H1 (cell line): ENCODE data around the gene MAPK8IP2. TPM values are rescaled to one million over a fixed set of nuclear protein-coding genes. Genes with fewer than 3 reads are reported as not detected.

Source experiments
- CTCF ChIA-PET: fragments of 300-600 bp; sonication (Branson Sonifier 250); formaldehyde crosslinking; loops from one replicate; lab custom pipeline; 2021; ENCODE audit not compliant: partially characterized antibody; lab: Charles Lee
- POLR2A ChIA-PET: fragments of 300-600 bp; sonication (Branson Sonifier 250); formaldehyde crosslinking; loops from one replicate; lab custom pipeline; 2021; ENCODE audit warnings: inconsistent platforms; ENCODE audit not compliant: partially characterized antibody; lab: Charles Lee
- DNase-seq, 2 experiments: peaks; one replicate each; pipeline versions ENCODE4 v3.0.0 to v3.0.0-alpha.2; 2010 to 2022; ENCODE audit warnings: low spot score in 2 of 2, low read depth in 1 of 2, mixed read lengths in 1 of 2
- FAIRE-seq: peaks from 2 replicates; lab custom pipeline; 2011; peaks lifted over from hg19 to GRCh38; lab: Jason Lieb, UNC
- H2AFZ ChIP-seq: 2 replicates; pipeline ENCODE4 v1.8.1; 2012; ENCODE audit warnings: low read length, inconsistent platforms
- H2AK5ac ChIP-seq: 2 replicates; pipeline ENCODE4 v1.6.1; 2013; ENCODE audit warnings: low read depth, low read length
- H2BK120ac ChIP-seq: replicated peaks from 2 replicates; pipeline ENCODE3; 2013; ENCODE audit warnings: low read depth, low read length, inconsistent platforms
- H2BK12ac ChIP-seq: 2 replicates; pipeline ENCODE4 v1.6.1; 2013; ENCODE audit warnings: low read depth, low read length
- H2BK15ac ChIP-seq: 2 replicates; pipeline ENCODE4 v1.6.1; 2013; ENCODE audit warnings: low read length
- H2BK20ac ChIP-seq: 2 replicates; pipeline ENCODE4 v1.6.1; 2013; ENCODE audit warnings: low read length
- H2BK5ac ChIP-seq: 2 replicates; pipeline ENCODE4 v1.6.1; 2013; ENCODE audit warnings: low read depth, low read length
- H3K14ac ChIP-seq: 2 replicates; pipeline ENCODE4 v1.6.1; 2013; ENCODE audit warnings: inconsistent platforms; ENCODE audit not compliant: insufficient read length
- H3K18ac ChIP-seq: 2 replicates; pipeline ENCODE4 v1.6.1; 2013; ENCODE audit warnings: low read length; ENCODE audit errors: extremely low read depth
- H3K23ac ChIP-seq: 2 replicates; pipeline ENCODE4 v1.6.1; 2013; ENCODE audit warnings: inconsistent platforms; ENCODE audit not compliant: insufficient read length
- H3K23me2 ChIP-seq: 2 replicates; pipeline ENCODE4 v1.6.1; 2013; ENCODE audit warnings: low read depth, low read length
- H3K27ac ChIP-seq: 2 replicates; pipeline ENCODE4 v1.6.1; 2011; ENCODE audit warnings: low read depth, low read length, inconsistent platforms
- H3K27me3 ChIP-seq, 4 experiments: replicated peaks in 1 of 4; 1 replicate in 1 of 4; 2 replicates in 3 of 4; pipeline versions ENCODE4 v1.6.1 to v1.8.1; 2011 to 2013; ENCODE audit warnings: low read length in 3 of 4, mild to moderate bottlenecking in 3 of 4, inconsistent platforms in 2 of 4, mixed read lengths in 2 of 4, moderate library complexity in 1 of 4; ENCODE audit not compliant: control insufficient read depth in 3 of 4, insufficient read depth in 3 of 4; ENCODE audit errors: extremely low read depth in 1 of 4
- H3K36me3 ChIP-seq, 4 experiments: 2 replicates each; pipeline versions ENCODE4 v1.6.1 to v1.8.1; 2011 to 2013; ENCODE audit warnings: mild to moderate bottlenecking in 4 of 4, low read length in 3 of 4, moderate library complexity in 2 of 4, control low read depth in 1 of 4, inconsistent platforms in 1 of 4; ENCODE audit not compliant: insufficient read depth in 4 of 4, control insufficient read depth in 2 of 4
- H3K4ac ChIP-seq: replicated peaks from 2 replicates; pipeline ENCODE3; 2013; ENCODE audit warnings: low read length, low read depth, mixed read lengths, inconsistent platforms; ENCODE audit not compliant: insufficient read length
- H3K4me1 ChIP-seq, 4 experiments: replicated peaks in 1 of 4; 1 replicate in 1 of 4; 2 replicates in 3 of 4; pipeline versions ENCODE4 v1.6.1 to v1.8.1; 2011 to 2013; ENCODE audit warnings: low read length in 3 of 4, inconsistent platforms in 2 of 4, mixed read lengths in 1 of 4; ENCODE audit not compliant: insufficient read depth in 4 of 4, control insufficient read depth in 3 of 4
- H3K4me2 ChIP-seq, 2 experiments: 2 replicates each; pipeline versions ENCODE4 v1.6.1 to v1.8.1; 2011 to 2013; ENCODE audit warnings: low read depth in 2 of 2, low read length in 2 of 2, control low read depth in 1 of 2, inconsistent platforms in 1 of 2, mild to moderate bottlenecking in 1 of 2; ENCODE audit not compliant: insufficient read depth in 1 of 2
- H3K4me3 ChIP-seq, 4 experiments: fragments of 200-600, 300-600 bp in 1 of 4; sonication (generic), shearing (Covaris generic), sonication (Bioruptor Twin) in 1 of 4; 2 replicates each; pipeline versions ENCODE4 v1.5.1 to v1.8.1; 2011 to 2016; ENCODE audit warnings: low read length in 4 of 4, low read depth in 3 of 4, control low read depth in 2 of 4, inconsistent platforms in 2 of 4, mild to moderate bottlenecking in 2 of 4, mixed read lengths in 1 of 4, moderate library complexity in 1 of 4; ENCODE audit not compliant: insufficient read depth in 2 of 4; ENCODE audit errors: extremely low read depth in 1 of 4
- H3K56ac ChIP-seq: replicated peaks from 2 replicates; pipeline ENCODE3; 2013; ENCODE audit warnings: low read depth, mild to moderate bottlenecking, mixed read lengths, low read length, inconsistent platforms; ENCODE audit not compliant: insufficient read length
- H3K79me1 ChIP-seq: 2 replicates; pipeline ENCODE4 v1.6.1; 2013; ENCODE audit warnings: low read depth, low read length, control low read depth
- H3K79me2 ChIP-seq, 2 experiments: 2 replicates each; pipeline versions ENCODE4 v1.6.1 to v1.8.1; 2012 to 2013; ENCODE audit warnings: low read length in 2 of 2, mild to moderate bottlenecking in 2 of 2, inconsistent platforms in 1 of 2; ENCODE audit not compliant: insufficient read depth in 2 of 2, control insufficient read depth in 1 of 2
- H3K9ac ChIP-seq, 4 experiments: replicated peaks in 1 of 4; 1 replicate in 1 of 4; 2 replicates in 3 of 4; pipeline versions ENCODE4 v1.6.1 to v1.8.1; 2011 to 2013; ENCODE audit warnings: low read depth in 3 of 4, low read length in 3 of 4, control low read depth in 2 of 4, mild to moderate bottlenecking in 2 of 4, moderate library complexity in 2 of 4, inconsistent platforms in 1 of 4; ENCODE audit errors: extremely low read depth in 1 of 4
- H3K9me3 ChIP-seq, 2 experiments: 2 replicates each; pipeline versions ENCODE4 v1.6.1 to v1.8.1; 2012 to 2013; ENCODE audit warnings: mild to moderate bottlenecking in 2 of 2, moderate library complexity in 2 of 2, control low read depth in 1 of 2, inconsistent platforms in 1 of 2, low read depth in 1 of 2, low read length in 1 of 2, mixed read lengths in 1 of 2; ENCODE audit not compliant: insufficient read depth in 2 of 2
- H4K20me1 ChIP-seq, 2 experiments: replicated peaks in 1 of 2; 2 replicates each; pipeline versions ENCODE3 to v1.8.1; 2011 to 2013; ENCODE audit warnings: inconsistent platforms in 2 of 2, low read length in 2 of 2, mild to moderate bottlenecking in 1 of 2; ENCODE audit not compliant: insufficient read depth in 2 of 2, control insufficient read depth in 1 of 2
- H4K5ac ChIP-seq: 2 replicates; pipeline ENCODE4 v1.6.1; 2013; ENCODE audit warnings: low read length, low read depth, mixed read lengths, inconsistent platforms; ENCODE audit not compliant: insufficient read length
- H4K8ac ChIP-seq: 2 replicates; pipeline ENCODE4 v1.8.0; 2013; ENCODE audit warnings: mild to moderate bottlenecking, moderate library complexity, low read length, inconsistent platforms; ENCODE audit not compliant: insufficient read depth; ENCODE audit errors: extremely low read depth
- H4K91ac ChIP-seq: replicated peaks from 2 replicates; pipeline ENCODE3; 2013; ENCODE audit warnings: low read length, mixed read lengths, inconsistent platforms; ENCODE audit not compliant: insufficient read length
- JUN ChIP-seq: IDR thresholded peaks from 2 replicates; pipeline ENCODE4 v1.6.1; 2011; ENCODE audit warnings: low read depth, mild to moderate bottlenecking, improper control_type of control experiment, low read length
- JUND ChIP-seq: IDR thresholded peaks from 2 replicates; pipeline ENCODE4 v1.6.1; 2011; ENCODE audit warnings: mild to moderate bottlenecking, improper control_type of control experiment, low read length
- NANOG ChIP-seq: IDR thresholded peaks from 2 replicates; pipeline ENCODE4 v1.6.1; 2011; ENCODE audit warnings: low read length, low read depth, mild to moderate bottlenecking, inconsistent platforms; ENCODE audit not compliant: insufficient read depth, poor library complexity, severe bottlenecking
- SIRT6 ChIP-seq: IDR thresholded peaks from one replicate; pipeline ENCODE4 v1.7.1; 2012; ENCODE audit warnings: low read length, inconsistent platforms
- TAF7 ChIP-seq: optimal IDR thresholded peaks from 2 replicates; pipeline ENCODE3; 2011; ENCODE audit warnings: low read depth, mild to moderate bottlenecking, inconsistent platforms, low read length, moderate library complexity, borderline replicate concordance
- YY1 ChIP-seq: IDR thresholded peaks from 2 replicates; pipeline ENCODE4 v1.6.1; 2011; ENCODE audit warnings: low read depth, mild to moderate bottlenecking, low read length
- WGBS, 2 experiments: shearing (Covaris generic) in 1 of 2; methylation state at CpG; one replicate each; pipeline versions ENCODE4 v1.1.6 to v1.1.7; 2013 to 2015; ENCODE audit warnings: low lambda C conversion rate in 2 of 2, mixed read lengths in 2 of 2, inconsistent platforms in 1 of 2, low coverage in 1 of 2, missing lambda C conversion rate in 1 of 2; ENCODE audit not compliant: insufficient replicate concordance in 2 of 2, insufficient coverage in 1 of 2, insufficient read length in 1 of 2; ENCODE audit errors: extremely low coverage in 1 of 2, missing lambda C conversion rate in 1 of 2; 5-methylcytosine and 5-hydroxymethylcytosine counted together
- polyA plus RNA-seq, 7 experiments: library from polyadenylated mRNA; depleted of rRNA in 3 of 7; stranded (reverse) in 5 of 7; unstranded in 2 of 7; fragments of >200 nt in 5 of 7; fragments of 200-250 nt in 2 of 7; gene quantifications; 1 replicate in 5 of 7; 2 replicates in 1 of 7; 4 replicates in 1 of 7; pipeline versions ENCODE4 v1.2.1 to v1.2.3, GENCODE V29; 2011 to 2013; ENCODE audit warnings: missing spikeins in 2 of 7, mixed read lengths in 2 of 7
- total RNA-seq: library from RNA; stranded (reverse); fragmentation: NEBNext Ultra II Directional; extraction: Animal tissue kit (Norgen Biotek cat#: 25700); gene quantifications from 2 replicates; pipeline ENCODE4 v1.2.1, GENCODE V29; 2021

Gene MAPK8IP2
- total and polyA plus RNA-seq, 2 of the 8 experiments (the other 6 are each of a cell fraction or from before 2014, with no cell fraction given), result 1.5 to 5.5 TPM

DNA sequence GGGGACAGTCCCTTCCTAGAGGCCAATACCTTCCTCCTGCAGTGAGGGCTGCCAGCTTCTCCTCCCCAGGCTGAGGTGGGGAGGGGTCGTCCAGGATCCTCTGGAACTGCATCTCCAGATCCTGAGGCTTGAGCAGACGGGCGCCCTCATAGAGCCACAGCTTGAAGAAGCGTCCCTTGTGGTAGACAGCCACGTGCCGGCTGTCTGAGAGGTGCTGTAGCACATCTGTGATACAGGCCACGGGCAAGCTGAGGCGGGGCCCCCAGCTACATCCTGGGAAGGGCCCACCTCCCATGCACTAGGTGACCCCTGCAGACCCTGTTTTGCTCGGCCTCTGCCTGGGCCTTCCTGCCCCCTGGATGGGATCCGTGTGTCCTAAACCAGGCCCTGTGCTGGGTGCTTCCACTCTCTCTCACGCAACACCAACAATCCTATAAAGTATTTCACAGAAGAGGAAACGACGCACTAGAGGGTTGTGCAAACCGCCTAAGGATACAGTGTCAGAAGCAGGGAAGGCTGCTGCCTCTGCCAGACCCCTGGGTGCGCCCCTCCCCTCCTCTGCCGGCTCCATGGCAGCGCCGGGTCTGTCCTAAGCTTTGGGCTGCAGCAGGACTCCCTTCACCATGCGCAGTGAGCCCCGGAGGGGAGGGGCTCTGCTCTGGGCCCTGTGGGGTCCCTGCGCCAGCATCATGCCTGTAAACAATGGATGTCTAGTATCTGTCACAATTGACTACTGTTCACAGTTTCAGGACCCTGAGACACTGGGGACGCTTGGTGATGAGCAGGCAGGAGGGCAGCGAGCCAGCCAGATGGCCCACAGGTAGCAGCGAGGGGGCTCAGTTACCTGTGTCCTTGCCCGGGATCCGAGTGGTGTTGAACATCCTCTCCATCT lies 26.9 kb upstream of the MAPK8IP2 start:
- Histone ChIP-seq H3K4ac (no peak overlapping the region), H4K8ac (no peak overlapping the region; the same call in 1 of the 2 replicates), H3K27ac (no peak overlapping the region; the same call in 1 of the 2 replicates), H3K23ac (no peak overlapping the region), H3K79me2 (no peaks in the 10 kb centered on the region), H2AFZ (no peak overlapping the region), H4K5ac (no peak overlapping the region), H3K14ac (no peak overlapping the region), H2BK15ac (no peak overlapping the region), H3K36me3 (peaks cover 10 to 35% (median 27%) of the 10 kb centered on the region in 4 experiments; a peak in 7 of 8 replicates), H3K79me1 (no peaks in the 10 kb centered on the region), H3K4me2 (no peak overlapping the region), H2BK5ac (no peak overlapping the region), H3K4me1 (no peaks in the 10 kb centered on the region), H2BK12ac (no peak overlapping the region), H4K91ac (no peak overlapping the region), H3K9ac (no peak overlapping the region), H3K27me3 (no peaks in the 10 kb centered on the region), H3K4me3 (no peak overlapping the region), H3K9me3 (no peaks in the 10 kb centered on the region), H3K23me2 (no peaks in the 10 kb centered on the region), H4K20me1 (peaks cover 5 to 22% of the 10 kb centered on the region in 2 experiments), H2BK20ac (no peak overlapping the region), H3K18ac (no peak overlapping the region), H3K56ac (no peak overlapping the region), H2BK120ac (no peak overlapping the region), H2AK5ac (no peak overlapping the region)
- ChIA-PET CTCF (interaction anchor here (0.6 to 8.1 kb wide), 12 partner anchors 9 to 126 kb away, joined by 3 to 84 read pairs (median 4); partner anchors contain the start of genes ARSA and SYCE3), POLR2A (interaction anchor here (0.7 to 5.4 kb wide), 4 partner anchors 8 to 75 kb away, joined by 3 to 37 read pairs (median 8); partner anchors contain the start of genes CHKB and SYCE3)
- no peak for DNase-seq
- WGBS, 2 experiments, result 91% methylated on average over 26 of the region's 26 CpGs; no CpG with 5 or more reads in 1 of the 2 experiments
- FAIRE-seq, result no peak
- TF ChIP-seq JUN (no peak), TAF7 (no peak), JUND (no peak), SIRT6 (no peak), YY1 (no peak), NANOG (no peak)
